Stimulated activated CD8-positive, alpha-beta memory T cell treated with anti-CD3 and anti-CD28 coated beads, Interleukin-15, amount 100 ng/mL, for 48 hours (primary cell): ENCODE measurements around the gene POU3F2.

Experiments
- DNase-seq, 2 donors: peaks; one replicate each; pipeline ENCODE4 v3.0.0-alpha.2; 2020; ENCODE audit warnings: low read depth in 2 of 2

POU3F2 gene

GRCh38 chr6:98834060-98835031 is at the start of gene POU3F2:
Gene POU3F2, plus strand, starts transcription at chr6:98834574. Its CDS starts 300 bp downstream, at chr6:98834874.
- DNase-seq = peak; percentile 33 to 50

- no peak for DNase-seq
Observed at GRCh38 chr6:98787435-98787834, 46.9 kb upstream of the POU3F2 start.

- DNase-seq = no peak
Observed at GRCh38 chr6:98787961-98788360, 46.4 kb upstream of the POU3F2 start.

- DNase-seq = no peak
Observed at GRCh38 chr6:98794307-98794842, 40.0 kb upstream of the POU3F2 start.

GRCh38 chr6:98797217-98797994 is 37.0 kb upstream of the POU3F2 start:
- no peak for DNase-seq

GRCh38 chr6:98800866-98801265 is 33.5 kb upstream of the POU3F2 start:
- DNase-seq = no peak

GRCh38 chr6:98808541-98809210 is 25.7 kb upstream of the POU3F2 start:
- no peak for DNase-seq

- no peak for DNase-seq
Observed at GRCh38 chr6:98812220-98812619, 22.2 kb upstream of the POU3F2 start.

GRCh38 chr6:98816799-98817198 is 17.6 kb upstream of the POU3F2 start:
- DNase-seq = no peak

GRCh38 chr6:98821756-98822405 is 12.5 kb upstream of the POU3F2 start:
- no peak for DNase-seq

GRCh38 chr6:98823428-98824161 is 10.8 kb upstream of the POU3F2 start:
- DNase-seq = no peak

GRCh38 chr6:98824162-98824901 is 10.0 kb upstream of the POU3F2 start:
- no peak for DNase-seq

GRCh38 chr6:98824902-98825599 is 9.3 kb upstream of the POU3F2 start:
- no peak for DNase-seq

- no peak for DNase-seq
Observed at GRCh38 chr6:98825600-98826230, 8.7 kb upstream of the POU3F2 start.

GRCh38 chr6:98827295-98828159 is 6.8 kb upstream of the POU3F2 start:
- no peak for DNase-seq

- DNase-seq = no peak
Observed at GRCh38 chr6:98828211-98828788, 6.1 kb upstream of the POU3F2 start.

- no peak for DNase-seq
Observed at GRCh38 chr6:98828941-98829411, 5.4 kb upstream of the POU3F2 start.
